ENCODE data around the gene PLXNB1.

PLXNB1 gene

GRCh38 chr3:48400824-48401433 lies 29.0 kb downstream of the PLXNB1 start:
- TF ChIP-seq CTCF (conservative IDR thresholded peaks at IDR 0.05) (peak; percentile 84), ZFX (IDR thresholded peaks at IDR 0.05) (no peak)
- H3K27ac ChIP-seq = no peak overlapping the region

- peak overlapping the region; percentile 29 for H3K27ac ChIP-seq
- TF ChIP-seq ZFX (IDR thresholded peaks at IDR 0.05) (no peak), CTCF (conservative IDR thresholded peaks at IDR 0.05) (no peak)
Measured at GRCh38 chr3:48399387-48400172, 30.3 kb downstream of the PLXNB1 start.

- H3K27ac ChIP-seq = no peak overlapping the region
- TF ChIP-seq ZFX (IDR thresholded peaks at IDR 0.05) (no peak), CTCF (conservative IDR thresholded peaks at IDR 0.05) (no peak)
Measured at GRCh38 chr3:48398701-48399386, 31.0 kb downstream of the PLXNB1 start.

GRCh38 chr3:48397767-48398681 lies 31.9 kb downstream of the PLXNB1 start:
- TF ChIP-seq CTCF (conservative IDR thresholded peaks at IDR 0.05) = no peak
- TF ChIP-seq ZFX (IDR thresholded peaks at IDR 0.05) = no peak
- no peak overlapping the region for H3K27ac ChIP-seq

GRCh38 chr3:48395714-48396113 lies 34.2 kb downstream of the PLXNB1 start:
- TF ChIP-seq CTCF (conservative IDR thresholded peaks at IDR 0.05) (no peak), ZFX (IDR thresholded peaks at IDR 0.05) (no peak)

GRCh38 chr3:48394391-48394790 lies 35.5 kb downstream of the PLXNB1 start:
- no peak overlapping the region for H3K27ac ChIP-seq
- TF ChIP-seq ZFX (IDR thresholded peaks at IDR 0.05) = no peak
- TF ChIP-seq CTCF (conservative IDR thresholded peaks at IDR 0.05) = no peak

More at GRCh38 chr3:48395714-48396113, 34.2 kb downstream of the PLXNB1 start:
- H3K27ac ChIP-seq = no peak overlapping the region

All from C4-2B (cell line).